Testis (tissue), 2 donors: ENCODE data around the gene TPM4.

Experiments
- CTCF ChIP-seq, 3 experiments: fragments of 450-650 bp in 2 of 3; fragments of 200-600 bp in 1 of 3; sonication (generic) in 1 of 3; IDR thresholded peaks; one replicate each; pipeline ENCODE4 v1.5.1; 2016 to 2019; ENCODE audit warnings: antibody characterized with exemption in 3 of 3, mild to moderate bottlenecking in 2 of 3, moderate library complexity in 1 of 3
- POLR2A ChIP-seq: fragments of 450-650 bp; IDR thresholded peaks from one replicate; pipeline ENCODE4 v1.6.1; 2017; ENCODE audit warnings: antibody characterized with exemption, mild to moderate bottlenecking, moderate library complexity

- no peak for TF ChIP-seq CTCF (IDR thresholded peaks at IDR 0.05)
- TF ChIP-seq POLR2A = no peak
Observed at GRCh38 chr19:16045171-16045570, 31.1 kb upstream of the TPM4 start.
